GM19238 (cell line): ENCODE measurements around the gene PNLIP.

Source experiments
- DNase-seq: peaks from one replicate; pipeline ENCODE4 v3.0.0; 2011; ENCODE audit warnings: low spot score; ENCODE audit not compliant: insufficient read length

Gene PNLIP

GRCh38 chr10:116545756-116546155 is at the start of gene PNLIP:
PNLIP (plus strand) TSS chr10:116545931; CDS start chr10:116546093, 162 bp downstream.
- no peak for DNase-seq

GRCh38 chr10:116504786-116505185 is 40.9 kb upstream of the PNLIP start:
- no peak for DNase-seq

DNA sequence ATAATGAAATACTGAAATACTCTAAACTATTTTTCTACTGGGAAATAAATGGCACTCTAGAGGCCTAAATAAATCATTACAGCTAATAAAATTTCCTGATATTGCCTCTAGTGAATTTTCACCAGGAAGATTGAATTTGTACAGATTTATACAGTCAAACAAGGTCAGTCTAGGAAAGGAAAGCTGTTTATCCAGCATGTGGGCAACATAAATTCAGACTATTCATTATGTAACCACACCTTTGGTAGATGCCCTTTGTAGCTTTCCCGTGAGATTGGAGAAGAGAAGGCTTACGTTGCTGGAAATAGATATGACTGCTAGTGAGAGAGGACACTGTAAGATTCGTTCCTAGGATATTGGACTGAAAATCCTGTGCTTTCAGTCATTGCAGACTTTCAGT is 35.2 kb upstream of the PNLIP start:
- no peak for DNase-seq

DNA sequence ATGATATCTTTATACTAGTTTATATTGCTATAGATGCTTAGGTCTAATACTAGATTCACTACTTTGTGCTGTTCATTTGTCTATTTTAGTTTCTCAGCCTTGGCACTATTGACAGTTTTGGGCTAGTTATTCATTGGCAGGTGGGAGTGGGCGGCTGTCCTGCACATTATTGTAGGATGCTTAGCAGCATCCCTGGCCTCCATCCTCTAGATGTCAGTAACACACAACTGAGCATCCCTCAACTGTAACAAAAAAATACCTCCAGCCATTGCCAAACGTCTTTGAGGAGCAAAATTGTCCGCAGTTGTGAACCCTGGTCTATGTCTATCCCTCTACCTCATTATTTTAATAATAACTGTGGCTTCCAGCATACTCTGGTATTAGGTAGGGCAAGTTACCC is 34.4 kb upstream of the PNLIP start:
- no peak for DNase-seq

DNA sequence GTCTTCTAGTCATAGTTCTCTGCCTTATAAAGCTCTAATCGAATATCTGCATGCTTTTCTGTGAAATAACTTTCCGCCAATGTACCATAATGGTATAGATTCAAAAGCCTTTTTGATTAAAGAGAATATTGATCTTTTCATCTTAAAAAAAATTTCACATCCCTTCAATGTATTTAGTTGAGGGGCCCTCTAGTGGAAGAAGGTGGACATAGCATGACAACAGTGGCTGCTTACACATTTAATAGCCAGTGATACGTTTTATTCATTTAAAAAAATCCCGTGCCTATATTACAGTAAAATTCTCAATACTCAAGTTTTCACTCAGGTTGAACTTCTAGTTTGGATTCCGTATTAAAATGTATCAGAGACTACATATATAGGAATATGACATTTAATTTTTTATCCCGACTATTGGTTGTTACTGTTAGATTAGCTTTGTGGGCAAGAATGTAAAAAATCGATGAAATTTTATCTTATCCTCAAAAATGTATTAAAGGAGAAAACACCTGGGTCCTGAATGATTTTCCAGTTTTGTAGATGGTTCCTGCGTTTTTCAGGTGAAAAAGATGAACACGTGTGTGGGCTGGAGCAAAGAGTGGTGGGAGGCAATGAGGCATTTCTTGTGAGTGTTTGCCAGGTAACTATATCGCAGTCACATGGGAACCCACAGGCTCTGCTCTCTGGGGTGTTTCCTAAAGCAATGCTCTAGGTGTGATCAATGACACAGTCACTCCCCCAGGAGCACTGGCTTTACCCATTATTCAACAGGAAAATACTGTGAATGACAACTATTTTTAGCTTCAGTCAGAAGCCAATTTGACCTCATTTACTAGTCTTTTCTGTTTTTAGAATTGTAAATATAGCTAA is 24.1 kb upstream of the PNLIP start:
- DNase-seq: no peak

DNA sequence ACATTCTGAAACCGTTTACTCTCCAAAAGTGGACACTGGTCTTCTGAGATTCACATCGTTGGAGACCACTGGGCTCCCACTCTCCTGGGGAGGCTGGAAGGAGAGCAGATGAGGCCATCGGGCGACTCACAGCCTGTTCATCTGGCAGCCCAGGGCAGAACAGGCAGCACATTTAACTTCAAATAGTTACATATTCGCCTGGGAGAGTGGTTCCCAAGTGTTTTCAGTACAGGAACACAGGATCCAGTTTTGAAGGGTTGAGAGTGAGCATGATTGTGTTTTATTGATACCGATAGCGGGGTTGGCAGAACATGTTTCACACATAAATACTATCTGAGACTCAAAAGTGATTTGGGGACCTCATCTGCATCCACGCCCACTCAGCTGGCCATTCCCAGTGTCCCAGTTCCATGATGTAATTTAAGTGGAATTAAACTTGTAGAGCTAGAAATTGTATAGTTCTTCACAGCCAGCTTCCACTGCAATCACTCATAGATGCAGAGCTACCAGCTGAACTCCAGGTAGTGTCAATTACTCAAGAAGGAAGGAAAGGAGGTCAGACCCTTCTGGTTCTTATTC is 22.8 kb upstream of the PNLIP start:
- no peak for DNase-seq

DNA sequence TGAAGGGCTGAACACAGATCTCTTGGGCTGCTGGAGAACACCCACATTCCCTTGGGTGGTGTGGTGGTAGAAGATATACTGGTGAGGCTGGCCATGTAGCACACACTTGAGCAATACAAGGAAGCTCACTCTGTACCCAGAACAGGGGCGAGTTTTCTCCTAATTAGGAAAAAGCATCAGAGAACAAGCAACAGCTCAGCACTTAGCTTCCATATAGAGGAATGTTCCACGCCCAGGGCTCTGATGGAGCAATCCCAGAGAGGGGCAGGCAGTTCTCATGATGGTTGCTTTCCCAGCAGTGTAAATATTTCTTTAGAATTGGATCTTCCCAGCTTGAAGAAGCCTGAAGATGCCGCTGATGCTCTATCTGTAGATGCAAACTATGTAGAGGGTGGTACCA is 21.0 kb upstream of the PNLIP start:
- no peak for DNase-seq

DNA sequence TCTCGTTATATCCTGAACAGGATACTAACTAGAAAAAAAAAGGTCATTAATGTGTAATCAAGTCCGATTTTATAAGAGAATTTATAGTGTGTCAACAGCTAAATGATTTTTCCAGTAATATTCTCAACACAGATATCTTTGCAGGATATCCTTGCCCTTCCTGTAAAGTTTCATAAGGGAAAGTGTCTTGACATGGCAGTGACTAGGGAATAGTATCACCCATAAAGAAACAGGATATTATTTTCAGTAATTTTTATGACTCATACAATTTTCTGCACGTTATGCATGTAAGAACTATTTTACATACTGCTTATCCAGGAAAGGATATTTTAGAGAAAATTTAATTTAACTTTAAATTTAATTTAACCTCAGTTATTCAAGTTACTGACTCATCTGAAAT is 19.5 kb upstream of the PNLIP start:
- no peak for DNase-seq

DNA sequence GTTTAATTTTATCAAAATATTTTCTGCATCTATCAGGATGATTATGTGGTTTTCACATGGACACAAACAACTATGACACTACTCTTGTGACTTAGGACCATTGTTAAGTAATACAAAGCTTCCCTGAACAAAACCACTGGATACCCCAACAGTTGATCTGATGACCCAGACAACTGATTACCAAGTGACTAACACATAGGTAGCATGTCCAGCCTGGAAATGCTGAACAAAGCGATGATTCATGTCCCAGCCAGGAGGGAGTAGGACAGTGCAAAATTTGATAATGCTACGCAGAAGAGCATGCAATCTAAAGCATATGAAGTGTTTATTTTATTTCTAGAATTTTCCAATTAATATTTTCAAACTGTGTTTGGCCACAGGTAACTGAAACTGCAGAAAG is 8.9 kb upstream of the PNLIP start:
- no peak for DNase-seq

GRCh38 chr10:116538456-116538855 is 7.3 kb upstream of the PNLIP start:
- DNase-seq: no peak

DNA sequence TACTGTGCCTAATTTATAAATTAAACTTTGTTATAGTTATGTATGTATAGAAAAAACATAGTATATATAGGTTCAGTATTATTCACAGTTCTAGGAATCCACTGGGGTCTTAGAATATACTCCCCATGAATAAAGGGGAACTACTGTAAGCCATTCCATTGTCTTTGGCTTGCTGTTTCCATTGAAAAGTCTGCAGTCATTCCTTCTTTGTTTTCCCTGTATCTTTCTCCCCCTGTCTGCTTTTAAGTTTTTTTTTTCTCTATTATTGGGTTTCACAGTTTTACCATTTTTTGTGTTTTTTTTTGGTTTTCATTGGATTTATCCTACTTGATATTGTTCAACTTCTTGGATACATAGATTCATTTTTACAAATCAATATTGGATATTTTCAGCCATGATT is 6.7 kb upstream of the PNLIP start:
- DNase-seq: no peak

- DNase-seq: no peak
These were observed 4.9 kb upstream of the PNLIP start for GRCh38 chr10:116540814-116541213.

DNA sequence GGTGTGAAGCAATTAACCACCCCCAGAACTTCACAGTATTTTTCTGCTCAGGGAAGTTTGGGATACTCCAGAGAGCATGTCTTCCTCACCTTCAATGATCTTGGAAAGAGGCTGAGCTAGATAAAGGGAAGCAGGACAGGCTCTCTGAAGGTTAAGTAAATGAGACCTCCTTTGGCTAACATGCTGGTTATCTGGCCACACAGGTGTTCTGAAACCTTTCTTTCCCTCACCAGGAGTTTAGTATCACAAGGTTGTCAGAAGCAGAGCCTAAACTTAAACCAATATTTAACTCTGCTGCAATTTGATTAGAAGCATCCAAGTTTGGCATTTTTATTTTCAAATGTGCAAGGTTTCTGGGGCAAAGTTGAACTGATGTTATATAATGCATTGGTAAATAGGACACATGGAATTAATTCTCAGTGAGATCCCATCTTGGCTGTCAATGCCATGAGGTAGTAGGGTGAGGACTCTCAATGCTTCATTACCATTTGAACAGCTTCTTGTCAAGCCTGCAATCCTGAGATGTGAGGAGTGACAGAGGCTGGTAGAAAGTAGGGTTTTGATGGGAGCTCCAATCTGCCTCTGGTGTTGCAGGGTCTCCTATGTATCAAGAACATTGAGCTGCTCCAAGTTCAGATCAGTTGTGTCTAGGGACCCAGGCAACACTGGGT is 3.6 kb upstream of the PNLIP start:
- DNase-seq: no peak

DNA sequence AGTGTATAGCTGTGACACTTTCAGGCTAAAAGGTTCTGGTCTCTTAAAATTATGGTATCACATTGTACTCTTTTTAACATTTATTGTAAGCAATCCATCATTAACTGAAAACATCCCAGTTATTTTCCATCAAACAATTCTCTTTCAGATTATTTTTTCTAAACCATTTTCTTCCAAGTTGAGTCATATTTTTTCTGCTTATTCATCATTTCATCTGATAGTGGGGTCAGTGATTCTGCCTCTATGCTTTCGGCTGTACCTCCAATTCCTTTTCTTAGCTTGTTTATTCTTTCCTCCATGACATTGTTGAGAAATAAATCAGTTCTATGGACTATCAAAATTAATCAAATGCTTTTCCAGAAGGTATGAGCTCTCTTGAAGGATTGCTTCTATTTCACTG is 609 bp upstream of the PNLIP start:
- no peak for DNase-seq

DNA sequence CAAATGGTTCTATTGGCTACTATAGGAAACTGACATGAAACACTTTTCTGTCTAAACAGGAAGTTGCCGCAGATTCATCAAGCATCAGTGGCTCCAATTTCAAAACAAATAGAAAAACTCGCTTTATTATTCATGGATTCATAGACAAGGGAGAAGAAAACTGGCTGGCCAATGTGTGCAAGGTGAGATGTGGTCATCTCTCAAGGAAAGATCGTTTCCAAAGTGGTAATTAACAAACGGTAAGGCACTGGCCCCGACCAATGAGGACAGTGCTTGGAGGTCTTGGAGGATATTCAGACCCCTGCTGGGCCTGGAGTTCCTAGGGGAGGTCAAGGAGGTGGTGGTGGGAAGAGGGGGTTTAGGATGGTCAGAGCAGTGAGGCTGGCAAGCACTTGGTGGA is 2.6 kb downstream of the PNLIP start:
- no peak for DNase-seq

- DNase-seq: no peak
These were observed 7.7 kb downstream of the PNLIP start for GRCh38 chr10:116553378-116553980.

DNA sequence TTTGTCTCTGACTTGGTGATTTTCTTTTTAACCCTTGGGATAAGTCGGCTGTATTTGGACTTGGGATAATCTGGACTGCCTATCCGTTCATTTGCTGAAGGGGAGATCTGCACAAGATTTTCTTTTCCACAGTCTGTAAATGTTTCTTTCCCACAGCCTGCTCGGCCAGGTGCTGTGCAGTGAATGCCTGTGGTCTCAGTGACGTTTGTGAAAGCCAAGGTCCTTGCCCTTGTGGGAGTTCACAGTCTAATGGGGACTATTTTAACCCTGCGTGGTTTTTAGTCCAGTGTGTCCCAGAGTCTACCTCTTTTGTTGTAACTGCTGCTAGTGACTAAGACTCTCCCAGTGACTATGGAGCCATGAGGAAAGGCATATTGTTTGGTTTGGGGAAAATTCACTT is 8.9 kb downstream of the PNLIP start:
- DNase-seq: no peak

DNA sequence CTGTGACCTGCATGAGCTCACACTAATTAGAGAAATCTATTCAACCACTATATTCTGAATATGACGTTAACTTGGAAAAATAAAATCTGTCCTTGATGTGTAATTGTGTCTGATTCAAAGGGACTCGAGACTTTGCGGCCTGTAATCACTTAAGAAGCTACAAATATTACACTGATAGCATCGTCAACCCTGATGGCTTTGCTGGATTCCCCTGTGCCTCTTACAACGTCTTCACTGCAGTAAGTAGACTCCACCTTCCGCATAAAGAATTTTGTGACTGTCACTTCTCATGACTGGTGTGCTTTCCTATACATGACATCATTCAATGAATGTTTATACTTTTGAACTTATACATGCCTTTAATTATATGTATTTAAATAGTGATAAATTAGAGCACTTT is 10.1 kb downstream of the PNLIP start:
- DNase-seq: no peak

DNA sequence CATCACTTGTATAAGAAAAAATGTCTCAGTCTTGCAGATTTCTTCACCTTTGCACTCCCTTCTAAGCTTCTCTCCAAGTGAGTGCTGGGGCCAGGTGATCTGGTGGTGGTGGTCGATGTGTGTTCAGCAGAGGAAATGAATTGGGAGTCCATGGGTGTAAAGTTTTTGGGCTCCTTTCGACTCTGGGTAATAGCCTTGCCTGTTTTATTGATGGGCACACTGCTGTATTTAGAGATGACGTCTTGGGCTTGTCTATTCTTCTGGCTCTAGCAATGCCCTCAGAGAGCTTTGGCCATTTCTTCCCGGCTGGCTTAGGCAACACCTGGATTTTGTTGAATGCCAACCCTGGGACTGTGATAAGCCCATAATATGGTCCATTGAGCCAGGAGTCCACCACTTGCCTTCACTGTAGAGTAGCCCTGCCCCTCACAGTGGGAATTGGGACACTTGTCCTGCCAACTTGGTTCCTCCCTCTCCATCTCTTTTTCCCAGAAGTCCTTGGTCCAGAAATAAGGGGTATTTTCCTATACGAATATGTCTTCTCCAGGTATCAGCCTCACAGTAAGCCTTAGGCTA is 11.7 kb downstream of the PNLIP start:
- no peak for DNase-seq

- no peak for DNase-seq
These were observed 19.8 kb downstream of the PNLIP start for GRCh38 chr10:116565534-116565933.

DNA sequence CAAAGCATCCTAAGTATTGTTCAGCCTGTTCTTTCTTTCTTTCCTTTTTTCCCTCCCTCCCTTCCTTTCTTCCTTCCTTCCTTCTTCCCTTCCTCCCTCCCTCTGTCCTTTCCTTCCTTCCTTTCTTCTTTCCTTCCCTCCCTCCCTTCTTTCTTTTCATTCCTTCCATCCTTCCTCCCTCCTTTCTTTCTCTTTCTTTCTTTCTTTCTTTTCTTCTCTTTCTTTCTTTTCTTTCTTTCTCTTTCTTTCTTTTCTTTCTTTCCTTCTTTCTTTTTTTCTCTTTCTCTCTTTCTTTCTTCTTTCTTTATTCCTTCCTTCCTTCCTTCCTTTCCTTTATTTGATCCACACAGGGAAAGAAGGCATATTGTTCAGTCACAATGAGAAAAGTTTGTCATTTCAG is 21.2 kb downstream of the PNLIP start:
- DNase-seq: no peak

- no peak for DNase-seq
These were observed 21.6 kb downstream of the PNLIP start for GRCh38 chr10:116567335-116567734.
